Natural killer cell (primary cell): ENCODE measurements around the gene MAOA. TPM values are rescaled to one million over a fixed set of nuclear protein-coding genes. Genes with fewer than 3 reads are reported as not detected.
"Not testable (repeated sequence)": the region's sequence is repeated elsewhere in the genome, so short reads cannot be mapped to it uniquely, and the experiment has no call there.

Experiments used
- ATAC-seq, 3 donors: fragments of 150-1000 bp in 2 of 3; fragments of 200-7000 bp in 1 of 3; cut with Tn5 transposase; 1 replicate in 1 of 3; 2 replicates in 2 of 3; pipeline ENCODE4 v1.10.0; 2021; ENCODE audit warnings: mild to moderate bottlenecking in 2 of 3, moderate library complexity in 2 of 3
- DNase-seq, 2 donors: peaks; one replicate each; pipeline versions ENCODE4 v3.0.0 to v3.0.0-alpha.2; 2013 to 2021; ENCODE audit warnings: mixed read lengths in 1 of 2
- H3K27ac ChIP-seq: one replicate; pipeline ENCODE4 v1.5.1; 2013; ENCODE audit warnings: mild to moderate bottlenecking, low read length
- H3K27me3 ChIP-seq: one replicate; pipeline ENCODE4 v1.6.1; 2013; ENCODE audit warnings: low read length; ENCODE audit not compliant: control insufficient read depth, insufficient read depth
- H3K36me3 ChIP-seq: one replicate; pipeline ENCODE4 v1.6.1; 2013; ENCODE audit warnings: low read length; ENCODE audit not compliant: control insufficient read depth, insufficient read depth
- H3K4me1 ChIP-seq: one replicate; pipeline ENCODE4 v1.6.1; 2013; ENCODE audit warnings: low read length; ENCODE audit not compliant: control insufficient read depth, insufficient read depth
- H3K4me3 ChIP-seq: one replicate; pipeline ENCODE4 v1.5.1; 2013; ENCODE audit warnings: low read length
- H3K9me3 ChIP-seq: one replicate; pipeline ENCODE4 v1.6.1; 2013; ENCODE audit warnings: low read length; ENCODE audit not compliant: control insufficient read depth, insufficient read depth
- H3K27ac Mint-ChIP-seq, 2 donors: one replicate each; pipeline ENCODE4 v1.8.0; 2022; ENCODE audit warnings: mild to moderate bottlenecking in 2 of 2, mixed read lengths in 2 of 2, moderate library complexity in 1 of 2
- H3K27me3 Mint-ChIP-seq, 2 donors: one replicate each; pipeline ENCODE4 v1.8.0; 2022; ENCODE audit warnings: low read depth in 2 of 2, mixed read lengths in 2 of 2
- H3K36me3 Mint-ChIP-seq: one replicate; pipeline ENCODE4 v1.8.0; 2022; ENCODE audit warnings: mixed read lengths
- H3K4me1 Mint-ChIP-seq, 2 donors: one replicate each; pipeline ENCODE4 v1.8.0; 2022; ENCODE audit warnings: mixed read lengths in 2 of 2
- H3K4me3 Mint-ChIP-seq: one replicate; pipeline ENCODE4 v1.8.0; 2022; ENCODE audit warnings: mild to moderate bottlenecking, moderate library complexity, mixed read lengths
- H3K9me3 Mint-ChIP-seq, 2 donors: one replicate each; pipeline ENCODE4 v1.8.0; 2022; ENCODE audit warnings: mixed read lengths in 2 of 2
- CTCF ChIP-seq: fragments of 200-600 bp; IDR thresholded peaks from one replicate; pipeline ENCODE4 v1.8.0; 2022; ENCODE audit warnings: antibody characterized with exemption
- WGBS: methylation state at CpG from one replicate; pipeline ENCODE4 v1.1.7; 2013; ENCODE audit warnings: missing lambda C conversion rate; ENCODE audit not compliant: insufficient coverage; 5-methylcytosine and 5-hydroxymethylcytosine counted together
- intact Hi-C: fragments of 100-400 bp; cut with micrococcal nuclease; formaldehyde crosslinking; loops from one replicate; pipeline ENCODE4 v1.14.2; 2022
- total RNA-seq, 4 donors: library from RNA; stranded (reverse); fragments of 120-200 nt in 1 of 4; gene quantifications; one replicate each; pipeline versions ENCODE4 v1.2.3 to v1.2.4, GENCODE V29; 2013 to 2022

Gene MAOA
- total RNA-seq, 3 donors from 2014 or later (not counting 1 experiment from before 2014, with no cell fraction given), result 0.05 TPM; not detected in 2

DNA sequence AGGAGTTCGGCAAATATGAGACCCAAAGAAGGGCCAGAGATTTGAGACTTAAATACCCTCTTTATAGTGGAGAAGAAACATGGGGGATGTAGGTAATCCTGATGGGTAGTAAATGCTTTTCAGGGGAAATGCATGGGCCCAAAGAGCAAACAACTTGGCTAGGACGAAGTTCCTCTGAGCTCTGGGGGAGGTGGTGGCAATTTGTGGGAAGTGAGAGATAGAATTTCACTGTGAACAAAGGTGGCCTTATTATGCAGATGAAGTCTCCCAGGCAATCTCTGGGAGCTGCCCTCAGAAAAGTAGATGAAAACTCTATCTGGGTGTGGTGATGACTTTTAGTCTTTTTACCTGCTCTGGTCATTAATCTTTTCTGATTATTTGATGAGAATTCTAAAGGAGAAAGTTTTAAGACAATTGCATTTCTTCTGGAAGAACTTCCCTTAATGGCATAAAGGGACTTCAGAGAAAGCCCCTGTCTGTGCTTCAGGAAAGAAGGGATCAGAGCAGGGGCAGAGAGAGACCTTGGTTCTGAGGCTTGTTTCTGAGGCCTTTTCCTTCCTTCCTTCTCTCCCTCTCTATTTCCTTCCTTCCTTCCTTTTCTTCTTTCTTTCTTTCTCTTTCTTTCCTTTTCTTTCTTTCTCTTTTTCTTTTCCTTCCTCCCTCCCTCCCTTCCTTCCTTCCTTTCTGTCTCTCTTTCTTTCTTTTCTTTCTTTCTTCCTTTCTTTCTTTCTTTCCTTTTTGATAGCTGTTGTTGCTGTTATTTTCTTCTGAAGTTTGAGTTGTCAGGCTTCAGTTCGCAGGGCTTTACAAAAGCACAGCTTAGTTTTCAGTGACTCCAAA, 37.5 kb upstream of the MAOA start:
- peaks cover 14 to 34% of the 10 kb centered on the region in 2 donors for H3K27me3 Mint-ChIP-seq
- H3K27ac Mint-ChIP-seq, result no peak overlapping the region
- H3K4me3 Mint-ChIP-seq, result no peak overlapping the region
- Histone ChIP-seq H3K4me3 (no peak overlapping the region), H3K36me3 (no peaks in the 10 kb centered on the region), H3K4me1 (no peaks in the 10 kb centered on the region), H3K9me3 (no peaks in the 10 kb centered on the region), H3K27ac (no peak overlapping the region), H3K27me3 (no peaks in the 10 kb centered on the region)
- H3K36me3 Mint-ChIP-seq, result no peaks in the 10 kb centered on the region
- H3K4me1 Mint-ChIP-seq, result no peaks in the 10 kb centered on the region
- 69% methylated on average over 1 of the region's 3 CpGs for WGBS
- ATAC-seq (no peak), DNase-seq (no peak)
- intact Hi-C loops, result no loop called here
- H3K9me3 Mint-ChIP-seq, result no peaks in the 10 kb centered on the region
- no peak for TF ChIP-seq CTCF

DNA sequence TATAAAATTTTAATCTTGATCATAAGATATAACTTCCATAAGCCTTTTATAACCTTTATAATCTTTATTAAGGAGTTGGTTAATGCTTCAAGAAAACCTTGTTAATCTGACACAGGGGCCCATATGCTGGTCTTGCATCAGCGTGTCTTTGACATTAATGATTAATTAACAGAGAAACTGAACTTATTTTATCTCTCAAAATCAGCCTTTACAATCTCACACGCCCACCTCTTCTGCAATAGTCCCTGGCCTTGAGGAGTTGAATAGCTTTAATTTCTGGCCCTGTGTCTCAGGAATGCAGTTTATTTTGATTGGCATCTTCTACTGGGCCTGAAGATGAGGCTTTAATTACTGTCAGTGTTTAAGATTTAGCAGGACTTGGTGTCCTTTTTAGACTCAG, 36.2 kb upstream of the MAOA start:
- H3K9me3 ChIP-seq, H3K27me3 ChIP-seq, H3K4me1 Mint-ChIP-seq, H3K4me1 ChIP-seq, H3K4me3 Mint-ChIP-seq, H3K27ac ChIP-seq, H3K36me3 ChIP-seq, ATAC-seq, H3K9me3 Mint-ChIP-seq, H3K4me3 ChIP-seq, H3K27ac Mint-ChIP-seq, H3K36me3 Mint-ChIP-seq, DNase-seq, intact Hi-C loops: not testable (repeated sequence)
- peaks cover 13 to 29% of the 10 kb centered on the region in 2 donors for H3K27me3 Mint-ChIP-seq
- WGBS, result 71% methylated on average over 1 of the region's 2 CpGs

DNA sequence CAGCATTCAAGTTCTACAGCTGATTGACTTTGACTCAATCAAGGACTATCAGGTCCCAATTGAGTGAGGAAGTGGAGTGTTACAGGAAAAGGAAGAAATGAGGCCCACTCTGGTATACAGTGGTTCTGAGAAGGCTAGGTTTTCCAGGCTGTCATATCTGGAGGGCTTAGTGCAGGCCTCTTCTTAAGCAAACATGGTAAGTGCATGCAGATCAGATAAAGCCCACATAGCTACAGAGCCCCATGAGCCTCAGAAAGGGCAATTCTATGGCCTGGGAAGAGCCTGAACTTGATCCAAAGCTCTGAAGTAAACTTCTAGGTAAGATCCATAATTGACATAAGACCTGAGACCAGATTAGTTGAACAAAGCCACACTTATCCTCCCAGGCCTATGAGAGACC, 29.0 kb upstream of the MAOA start:
- DNase-seq, result no peak

DNA sequence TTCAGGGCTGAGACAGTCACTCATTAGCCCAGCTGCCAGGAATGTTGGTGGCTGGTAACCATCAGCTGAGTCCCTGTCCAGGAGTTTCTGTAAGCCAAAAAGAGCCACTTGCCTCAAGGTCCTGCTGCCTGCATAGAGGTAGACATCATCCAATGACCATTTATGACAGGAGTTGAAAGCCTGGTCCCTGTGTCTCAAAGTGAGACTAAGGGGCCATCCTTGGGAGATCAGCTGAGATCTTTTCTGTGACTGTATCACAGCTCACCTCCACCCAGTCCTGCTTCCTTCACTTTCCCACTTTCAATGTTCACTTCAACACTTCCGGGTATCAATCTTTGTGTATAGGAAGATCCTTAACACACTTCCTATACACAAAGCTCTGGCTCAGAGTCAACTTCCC, 28.4 kb upstream of the MAOA start:
- intact Hi-C loops, result no loop called here
- no peaks in the 10 kb centered on the region for H3K4me1 ChIP-seq
- no peaks in the 10 kb centered on the region for H3K9me3 Mint-ChIP-seq

More for the DNA sequence above, 29.0 kb upstream of the MAOA start:
- no peak overlapping the region for H3K4me3 Mint-ChIP-seq
- Histone ChIP-seq H3K4me1 (no peaks in the 10 kb centered on the region), H3K27ac (no peak overlapping the region), H3K36me3 (no peaks in the 10 kb centered on the region), H3K27me3 (no peaks in the 10 kb centered on the region), H3K4me3 (no peak overlapping the region), H3K9me3 (no peaks in the 10 kb centered on the region)
- no peaks in the 10 kb centered on the region for H3K4me1 Mint-ChIP-seq
- no peaks in the 10 kb centered on the region for H3K9me3 Mint-ChIP-seq
- TF ChIP-seq CTCF, result no peak
- H3K36me3 Mint-ChIP-seq, result no peaks in the 10 kb centered on the region
- no peak for ATAC-seq
- H3K27ac Mint-ChIP-seq, result no peak overlapping the region
- intact Hi-C loops, result no loop called here
- H3K27me3 Mint-ChIP-seq, result peaks cover 2 to 8% of the 10 kb centered on the region in 2 donors

More for the DNA sequence above, 28.4 kb upstream of the MAOA start:
- Mint-ChIP-seq H3K27ac (no peak overlapping the region), H3K4me1 (no peaks in the 10 kb centered on the region), H3K36me3 (no peaks in the 10 kb centered on the region), H3K4me3 (no peak overlapping the region), H3K27me3 (peaks cover 2 to 8% of the 10 kb centered on the region in 2 donors)
- no peak overlapping the region for H3K27ac ChIP-seq
- no peaks in the 10 kb centered on the region for H3K36me3 ChIP-seq
- DNase-seq, result no peak
- H3K4me3 ChIP-seq, result no peak overlapping the region
- ATAC-seq, result no peak
- no peaks in the 10 kb centered on the region for H3K9me3 ChIP-seq
- WGBS, result no CpG with 5 or more reads among the region's 1 CpG
- H3K27me3 ChIP-seq, result no peaks in the 10 kb centered on the region
- TF ChIP-seq CTCF, result no peak
